HG02981 (cell line): Measurements from ENCODE around the gene SGPP2.
"Not testable (repeated sequence)": the region's sequence is repeated elsewhere in the genome, so short reads cannot be mapped to it uniquely, and the experiment has no call there.

ENCODE experiments used
- ATAC-seq: cut with Tn5 transposase; IDR thresholded peaks from one replicate; pipeline ENCODE4 v1.9.1; 2021; ENCODE audit warnings: mild to moderate bottlenecking, moderate library complexity; ENCODE audit not compliant: unreplicated experiment

The SGPP2 gene, protein sequence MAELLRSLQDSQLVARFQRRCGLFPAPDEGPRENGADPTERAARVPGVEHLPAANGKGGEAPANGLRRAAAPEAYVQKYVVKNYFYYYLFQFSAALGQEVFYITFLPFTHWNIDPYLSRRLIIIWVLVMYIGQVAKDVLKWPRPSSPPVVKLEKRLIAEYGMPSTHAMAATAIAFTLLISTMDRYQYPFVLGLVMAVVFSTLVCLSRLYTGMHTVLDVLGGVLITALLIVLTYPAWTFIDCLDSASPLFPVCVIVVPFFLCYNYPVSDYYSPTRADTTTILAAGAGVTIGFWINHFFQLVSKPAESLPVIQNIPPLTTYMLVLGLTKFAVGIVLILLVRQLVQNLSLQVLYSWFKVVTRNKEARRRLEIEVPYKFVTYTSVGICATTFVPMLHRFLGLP

DNA sequence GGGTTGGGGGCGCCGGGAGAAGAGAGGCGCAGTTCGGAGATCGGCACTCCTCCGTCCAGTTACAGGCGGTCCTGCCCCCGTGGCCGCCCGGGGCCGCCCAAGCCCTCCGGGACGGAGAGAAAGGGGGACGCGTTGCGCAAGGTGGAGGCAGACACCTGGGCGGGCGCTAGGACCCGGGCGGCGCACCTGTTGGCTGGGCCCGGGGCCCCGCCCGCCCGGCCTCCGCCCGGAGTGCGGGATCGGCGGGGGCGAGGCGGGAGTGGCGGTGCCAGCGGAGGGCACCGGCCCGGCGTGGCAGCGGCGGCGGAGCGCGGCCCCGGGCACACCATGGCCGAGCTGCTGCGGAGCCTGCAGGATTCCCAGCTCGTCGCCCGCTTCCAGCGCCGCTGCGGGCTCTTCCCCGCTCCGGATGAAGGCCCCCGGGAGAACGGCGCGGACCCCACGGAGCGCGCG is at the start of gene SGPP2:
Gene SGPP2 (plus strand): TSS at position 268 of the 453 bp plus-strand sequence. CDS start 60 bp downstream, at position 328.
- ATAC-seq, result peak; percentile 25

DNA sequence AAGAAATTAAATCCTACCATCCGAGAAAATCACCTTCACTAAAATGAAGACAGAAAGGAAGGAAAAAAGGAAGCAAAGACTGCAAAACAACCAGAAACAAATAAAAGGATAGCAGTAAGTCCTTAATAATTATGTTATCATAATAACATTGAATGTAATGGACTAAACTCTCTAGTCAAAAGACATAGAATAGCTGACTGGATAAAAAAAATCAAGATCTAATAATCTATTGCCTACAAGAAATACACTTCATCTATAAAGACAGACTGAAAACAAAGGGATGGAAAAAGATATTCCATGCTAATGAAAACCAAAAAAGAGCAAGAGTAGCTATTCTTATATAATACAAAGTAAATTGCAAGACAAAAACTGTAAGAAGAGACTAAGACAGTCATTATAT is 48.5 kb upstream of the SGPP2 start:
- no peak for ATAC-seq

DNA sequence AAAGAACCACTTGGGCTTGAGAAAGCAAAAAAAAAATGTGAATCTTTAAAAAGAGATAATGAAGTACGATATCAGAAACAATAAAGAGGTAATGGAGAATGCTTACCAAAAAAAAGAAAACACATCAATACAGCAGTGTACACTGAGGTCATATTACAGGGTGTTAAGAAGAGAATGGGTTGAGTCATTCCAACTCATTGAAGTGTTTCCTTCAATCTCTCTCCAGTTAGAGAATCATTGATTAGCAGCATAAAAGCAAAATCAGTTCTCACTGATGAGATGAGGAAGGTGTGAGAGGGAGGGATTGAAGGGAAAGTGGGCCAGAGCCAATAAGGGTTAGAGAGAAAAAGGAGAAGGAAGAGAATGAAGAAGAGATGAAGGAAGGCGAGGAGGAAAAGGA is 43.9 kb upstream of the SGPP2 start:
- ATAC-seq, result no peak

GRCh38 chr2:222381566-222381965 is 42.8 kb upstream of the SGPP2 start:
- no peak for ATAC-seq

GRCh38 chr2:222383255-222383654 is 41.1 kb upstream of the SGPP2 start:
- ATAC-seq, result no peak

- no peak for ATAC-seq
These were observed 32.5 kb upstream of the SGPP2 start for GRCh38 chr2:222391743-222392285.

DNA sequence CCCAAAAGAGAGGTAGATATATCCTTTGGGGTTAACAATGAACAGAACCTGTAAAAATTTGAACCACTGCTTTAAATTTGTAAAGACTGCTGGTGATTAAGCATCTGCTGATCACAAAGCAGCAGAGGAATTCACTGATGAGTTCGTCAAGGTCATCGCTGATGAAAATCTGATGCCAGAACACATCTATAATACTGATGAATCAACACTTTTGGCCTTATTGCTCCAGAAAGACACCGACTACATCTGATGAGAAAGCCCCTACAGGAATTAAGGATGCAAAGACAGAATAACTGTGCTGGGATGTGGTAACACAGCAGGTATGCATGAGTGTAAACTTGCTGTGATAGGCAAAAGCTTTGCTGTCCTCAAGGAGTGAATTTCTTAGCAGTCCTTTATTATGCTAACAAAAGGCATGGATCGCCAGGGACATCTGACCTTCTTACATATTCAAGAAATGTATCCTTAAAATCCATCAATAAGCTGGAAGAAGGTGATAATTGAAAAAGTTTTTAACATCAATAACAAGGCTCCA is 30.5 kb upstream of the SGPP2 start:
- no peak for ATAC-seq

GRCh38 chr2:222398446-222398885 is 25.9 kb upstream of the SGPP2 start:
- no peak for ATAC-seq

DNA sequence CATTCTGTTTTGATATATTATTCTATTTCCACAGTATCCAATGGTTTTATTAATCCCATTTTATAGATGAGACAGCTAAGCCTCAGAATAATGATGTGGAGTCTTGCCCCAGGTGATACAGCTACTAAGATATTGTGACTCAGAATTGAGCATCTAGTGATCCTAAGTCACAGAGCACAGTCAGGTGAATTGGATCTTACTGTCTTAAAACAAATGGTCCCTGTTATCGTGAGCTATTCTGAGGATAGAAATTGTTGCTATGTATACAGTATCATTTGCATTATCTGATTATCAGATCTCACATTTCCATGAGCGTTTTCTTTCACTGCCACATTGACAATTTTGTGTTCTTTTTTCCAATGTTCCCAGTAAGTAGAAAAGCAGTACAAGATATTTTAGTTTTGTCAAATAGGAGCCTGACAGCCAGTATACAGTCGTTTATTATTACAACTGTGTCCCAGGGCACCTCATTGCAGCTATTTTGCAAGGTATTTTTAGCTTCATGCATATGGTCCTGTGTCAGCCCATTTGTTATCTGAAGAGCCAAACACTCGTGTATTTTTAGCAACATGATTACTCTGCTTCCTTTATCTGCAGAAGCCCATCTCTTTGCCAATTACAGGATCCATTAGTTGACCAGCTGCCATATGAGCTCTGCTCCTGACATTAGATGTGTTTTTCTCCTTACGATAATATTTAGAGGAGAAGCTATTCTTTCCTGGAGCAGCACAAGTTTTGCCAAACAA is 25.1 kb upstream of the SGPP2 start:
- no peak for ATAC-seq

- ATAC-seq, result no peak
These were observed 20.0 kb upstream of the SGPP2 start for GRCh38 chr2:222404151-222404905.

GRCh38 chr2:222408684-222409083 is 15.7 kb upstream of the SGPP2 start:
- ATAC-seq, result no peak

DNA sequence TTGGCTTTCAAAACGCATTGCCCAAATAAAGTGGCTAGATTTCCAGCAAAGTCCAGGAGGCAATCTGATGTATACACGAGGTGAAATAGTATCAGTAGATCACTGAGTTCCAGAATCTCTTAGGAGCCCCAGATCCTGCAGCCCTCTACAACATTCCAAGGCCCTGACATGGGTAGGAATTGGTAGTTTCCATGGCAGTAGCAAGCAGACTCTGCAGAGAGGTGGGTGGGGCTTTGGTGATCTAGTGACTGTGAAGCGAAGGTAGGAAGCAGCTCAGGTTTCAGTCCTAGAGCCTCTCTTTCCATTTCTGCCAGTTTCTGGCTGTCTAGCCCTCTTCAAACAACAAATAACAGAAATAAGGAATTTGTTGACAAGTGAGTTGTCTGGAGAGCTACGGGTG is 13.8 kb upstream of the SGPP2 start:
- no peak for ATAC-seq

GRCh38 chr2:222412334-222412733 is 12.0 kb upstream of the SGPP2 start:
- not testable (repeated sequence) for ATAC-seq

GRCh38 chr2:222413295-222413911 is 10.9 kb upstream of the SGPP2 start:
- no peak for ATAC-seq

- ATAC-seq, result no peak
These were observed 5.6 kb upstream of the SGPP2 start for GRCh38 chr2:222418739-222419138.

DNA sequence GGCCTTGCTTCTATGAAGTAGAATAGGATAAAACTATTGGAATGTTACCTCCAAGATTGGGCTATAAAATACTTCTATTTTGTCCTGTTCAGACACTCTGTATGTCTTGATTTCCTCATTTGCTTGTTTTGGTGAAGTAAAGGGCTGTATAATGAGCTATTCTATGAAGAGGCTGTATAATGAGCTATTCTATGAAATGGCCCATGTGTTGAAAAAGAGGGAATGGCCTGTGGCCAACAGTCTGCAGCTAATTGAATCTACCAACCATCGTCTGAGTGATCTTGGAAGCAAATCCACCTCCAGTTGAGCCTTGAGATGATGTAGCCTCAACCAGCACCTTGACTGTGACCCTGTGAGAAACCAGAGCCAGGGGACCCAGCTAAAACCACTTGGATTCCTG is 3.8 kb upstream of the SGPP2 start:
- ATAC-seq, result no peak

DNA sequence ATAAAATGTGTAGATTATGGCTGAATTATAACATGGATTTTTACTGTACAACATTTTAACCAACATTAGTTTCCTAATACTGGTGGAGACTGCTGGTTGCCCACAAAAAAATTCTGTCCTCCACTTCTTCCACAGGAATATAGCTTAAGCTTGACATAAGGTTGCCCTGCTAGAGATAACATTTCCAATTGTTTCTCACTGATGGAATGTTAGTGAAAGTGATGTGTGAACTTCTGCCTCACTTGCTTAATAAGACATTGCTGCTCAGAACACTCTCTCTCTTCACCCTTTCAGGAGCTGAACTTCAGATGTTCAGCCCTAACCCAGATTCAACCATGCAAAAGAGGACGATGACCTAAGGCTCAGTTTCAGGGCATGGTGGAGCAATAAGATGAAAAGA is 2.7 kb upstream of the SGPP2 start:
- ATAC-seq, result no peak

GRCh38 chr2:222423186-222423585 is 1.2 kb upstream of the SGPP2 start:
- no peak for ATAC-seq

DNA sequence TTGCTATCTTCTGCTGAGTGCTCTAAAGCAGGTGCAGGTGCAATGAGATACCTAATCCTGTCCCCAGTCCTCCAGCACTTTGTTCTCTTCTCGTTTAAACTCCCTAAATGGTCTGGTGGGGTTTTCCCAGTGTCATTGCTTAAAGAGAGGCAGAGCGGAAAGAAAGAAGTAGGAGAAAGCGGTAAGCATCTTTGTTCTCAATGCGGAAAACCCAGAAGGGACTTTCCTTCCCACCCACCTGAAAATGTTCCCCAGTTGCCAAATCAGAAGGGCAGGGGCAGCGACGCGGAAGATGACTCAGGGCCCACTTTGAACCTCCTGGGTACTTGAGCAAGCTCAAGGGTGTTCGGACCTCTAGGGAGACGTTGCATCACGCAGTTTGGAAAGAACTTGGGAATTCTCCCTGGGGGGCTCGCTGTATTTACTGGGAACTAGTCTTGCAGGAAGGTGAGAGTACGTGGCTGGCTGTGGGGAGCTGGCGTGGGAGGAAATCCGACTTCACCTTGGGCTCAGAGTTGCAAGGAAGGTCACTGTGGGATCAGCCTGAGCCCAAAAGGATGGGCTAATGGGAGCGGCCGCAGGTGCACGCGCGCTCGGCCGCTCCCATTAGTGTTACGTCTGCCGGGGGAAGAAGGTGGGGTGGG is 589 bp upstream of the SGPP2 start:
- peak; percentile 23 for ATAC-seq
